ENCODE measurements around the gene DDX21.
"Not testable (repeated sequence)": the region's sequence is repeated elsewhere in the genome, so short reads cannot be mapped to it uniquely, and the experiment has no call there.

The DDX21 gene

GRCh38 chr10:68959695-68960527 lies 3.9 kb downstream of the DDX21 start:
- POLR2A ChIA-PET, result no interaction called here
- no peak for DNase-seq (ENCODE audit: extremely low spot score)
- CTCF ChIA-PET, result interaction anchor here (0.7 to 1.4 kb wide), 5 partner anchors 9 to 263 kb away, joined by 3 to 4 read pairs (median 3); no protein-coding TSS in a partner anchor
- TF ChIP-seq, protein P1, sequence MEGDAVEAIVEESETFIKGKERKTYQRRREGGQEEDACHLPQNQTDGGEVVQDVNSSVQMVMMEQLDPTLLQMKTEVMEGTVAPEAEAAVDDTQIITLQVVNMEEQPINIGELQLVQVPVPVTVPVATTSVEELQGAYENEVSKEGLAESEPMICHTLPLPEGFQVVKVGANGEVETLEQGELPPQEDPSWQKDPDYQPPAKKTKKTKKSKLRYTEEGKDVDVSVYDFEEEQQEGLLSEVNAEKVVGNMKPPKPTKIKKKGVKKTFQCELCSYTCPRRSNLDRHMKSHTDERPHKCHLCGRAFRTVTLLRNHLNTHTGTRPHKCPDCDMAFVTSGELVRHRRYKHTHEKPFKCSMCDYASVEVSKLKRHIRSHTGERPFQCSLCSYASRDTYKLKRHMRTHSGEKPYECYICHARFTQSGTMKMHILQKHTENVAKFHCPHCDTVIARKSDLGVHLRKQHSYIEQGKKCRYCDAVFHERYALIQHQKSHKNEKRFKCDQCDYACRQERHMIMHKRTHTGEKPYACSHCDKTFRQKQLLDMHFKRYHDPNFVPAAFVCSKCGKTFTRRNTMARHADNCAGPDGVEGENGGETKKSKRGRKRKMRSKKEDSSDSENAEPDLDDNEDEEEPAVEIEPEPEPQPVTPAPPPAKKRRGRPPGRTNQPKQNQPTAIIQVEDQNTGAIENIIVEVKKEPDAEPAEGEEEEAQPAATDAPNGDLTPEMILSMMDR (IDR thresholded peaks at IDR 0.05; ENCODE audit: control extremely low read depth, extremely low read depth, low read depth, missing control alignments), result no peak

GRCh38 chr10:68963151-68963550 lies 7.2 kb downstream of the DDX21 start:
- no peak for DNase-seq (ENCODE audit: extremely low spot score)
- POLR2A ChIA-PET, result no interaction called here
- CTCF ChIA-PET, result no interaction called here
- TF ChIP-seq, protein P1 (IDR thresholded peaks at IDR 0.05; ENCODE audit: control extremely low read depth, extremely low read depth, low read depth, missing control alignments), result no peak

- POLR2A ChIA-PET, result interaction anchor here (0.5 kb wide), 1 partner anchor 12 kb away, joined by 7 read pairs; no protein-coding TSS in a partner anchor
- TF ChIP-seq, protein P1 (IDR thresholded peaks at IDR 0.05; ENCODE audit: control extremely low read depth, extremely low read depth, low read depth, missing control alignments), result no peak
- CTCF ChIA-PET, result interaction anchor here (0.7 to 1.5 kb wide), 3 partner anchors 10 to 15 kb away, joined by 4 to 5 read pairs (median 4); no protein-coding TSS in a partner anchor
- no peak for DNase-seq (ENCODE audit: extremely low spot score)
Observed at GRCh38 chr10:68973975-68974374, 18.0 kb downstream of the DDX21 start.

- POLR2A ChIA-PET; DNase-seq (ENCODE audit: extremely low spot score); CTCF ChIA-PET: not testable (repeated sequence)
Observed at GRCh38 chr10:68975936-68976473, 20.0 kb downstream of the DDX21 start.

DNA sequence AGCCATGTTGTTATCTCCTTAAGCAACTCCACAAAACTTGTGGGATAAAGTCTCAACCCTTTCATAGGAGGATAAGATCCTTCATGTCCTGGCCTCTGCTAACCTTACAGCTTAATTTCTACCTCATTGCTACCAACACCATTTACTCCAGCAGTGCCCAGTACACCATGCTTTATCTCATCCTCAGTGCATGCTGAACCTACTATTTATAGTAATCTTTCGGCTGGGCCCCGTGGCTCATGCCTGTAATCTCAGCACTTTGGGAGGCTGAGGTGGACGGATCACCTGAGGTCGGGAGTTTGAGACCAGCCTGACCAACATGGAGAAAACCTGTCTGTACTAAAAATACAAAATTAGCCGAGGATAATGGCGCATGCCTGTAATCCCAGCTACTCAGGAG lies 23.8 kb downstream of the DDX21 start:
- POLR2A ChIA-PET; DNase-seq (ENCODE audit: extremely low spot score): not testable (repeated sequence)
- CTCF ChIA-PET, result interaction anchor here (1.2 to 8.3 kb wide), 2 partner anchors 10 to 21 kb away, joined by 4 to 41 read pairs; no protein-coding TSS in a partner anchor

DNA sequence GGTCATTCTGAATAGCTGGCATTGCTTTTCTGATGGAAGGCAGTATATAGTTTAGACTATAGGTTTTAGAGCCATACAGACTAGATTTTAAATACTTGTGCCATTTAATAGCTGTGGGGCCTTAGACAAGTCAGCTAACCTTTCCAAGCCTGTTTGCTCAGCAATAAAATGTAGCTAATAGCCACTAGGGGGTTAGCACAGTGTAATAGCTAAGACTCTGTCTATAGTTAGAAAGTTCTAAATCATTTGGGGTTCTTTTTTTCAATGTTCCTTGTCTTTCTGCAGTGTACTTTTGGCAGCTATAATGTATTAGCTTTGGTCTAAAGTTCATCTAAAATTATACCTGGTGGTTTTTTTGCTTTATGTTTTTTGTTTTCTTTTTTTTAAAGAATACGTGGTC lies 25.1 kb downstream of the DDX21 start:
- ChIA-PET POLR2A (no interaction called here), CTCF (interaction anchor here (0.9 to 8.3 kb wide), 8 partner anchors 11 to 412 kb away, joined by 3 to 41 read pairs (median 3); no protein-coding TSS in a partner anchor)
- DNase-seq (ENCODE audit: extremely low spot score), result no peak
- TF ChIP-seq, protein P1 (IDR thresholded peaks at IDR 0.05; ENCODE audit: control extremely low read depth, extremely low read depth, low read depth, missing control alignments), result peak; percentile 13

GRCh38 chr10:68982389-68982788 lies 26.4 kb downstream of the DDX21 start:
- TF ChIP-seq, protein P1 (IDR thresholded peaks at IDR 0.05; ENCODE audit: control extremely low read depth, extremely low read depth, low read depth, missing control alignments), result no peak
- ChIA-PET CTCF (interaction anchor here (2.2 to 8.3 kb wide), 2 partner anchors 12 to 27 kb away, joined by 7 to 41 read pairs; partner anchors contain the start of gene DDX21), POLR2A (no interaction called here)
- DNase-seq (ENCODE audit: extremely low spot score), result no peak

All from GM10248 (cell line).